ENCODE results near the gene GUCA2A.

GUCA2A gene

DNA sequence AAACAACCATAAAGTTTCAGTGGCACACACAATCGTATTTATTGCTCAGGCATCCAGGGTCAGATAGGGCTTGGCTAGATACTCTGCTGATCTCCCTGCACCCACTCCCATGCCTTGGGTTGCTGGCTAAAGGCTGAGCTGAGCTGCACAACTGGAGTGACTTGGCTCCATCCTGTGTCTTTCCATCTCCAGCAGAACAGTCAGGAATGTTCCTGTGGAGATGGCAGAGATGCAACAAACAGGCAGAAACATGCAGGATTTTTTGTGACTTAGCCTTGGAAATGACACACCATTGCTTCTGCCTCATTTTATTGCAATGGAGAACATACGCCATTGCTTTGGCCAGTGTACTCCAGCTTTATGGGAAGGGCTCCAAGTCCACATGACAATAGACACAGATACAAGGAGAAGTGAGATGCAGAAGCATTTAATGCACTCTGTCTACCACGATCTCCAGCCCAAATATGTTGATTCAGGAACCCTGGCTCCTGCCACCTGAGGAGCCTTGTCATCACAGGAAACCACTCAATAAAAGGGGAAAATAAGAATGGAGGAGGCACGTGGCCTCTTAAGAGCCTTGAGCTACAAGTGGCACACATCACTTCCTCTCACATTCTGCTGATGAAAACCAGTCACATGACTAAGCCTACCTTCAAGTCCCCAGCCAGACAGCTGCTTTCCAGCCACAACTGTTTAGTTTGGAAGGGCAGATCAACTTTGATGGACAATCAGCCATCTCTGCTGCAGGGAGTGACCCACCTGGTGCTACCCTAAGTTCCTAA lies 21.5 kb downstream of the GUCA2A start:
- Histone ChIP-seq H3K27ac (ENCODE audit: low read depth, low read length) (no peak overlapping the region), H3K36me3 (ENCODE audit: control insufficient read depth, insufficient read depth, low read length) (no peaks in the 10 kb centered on the region), H3K4me1 (ENCODE audit: control insufficient read depth, insufficient read depth, low read length) (no peaks in the 10 kb centered on the region), H3K9ac (ENCODE audit: low read depth, low read length) (no peak overlapping the region), H3K27me3 (ENCODE audit: control insufficient read depth, insufficient read depth, low read length) (peaks cover 3% of the 10 kb centered on the region; the same call in 1 of the 2 replicates), H3K4me3 (ENCODE audit: low read depth, low read length) (no peak overlapping the region), H3K9me3 (ENCODE audit: control insufficient read depth, insufficient read depth, low read length) (no peaks in the 10 kb centered on the region)

DNA sequence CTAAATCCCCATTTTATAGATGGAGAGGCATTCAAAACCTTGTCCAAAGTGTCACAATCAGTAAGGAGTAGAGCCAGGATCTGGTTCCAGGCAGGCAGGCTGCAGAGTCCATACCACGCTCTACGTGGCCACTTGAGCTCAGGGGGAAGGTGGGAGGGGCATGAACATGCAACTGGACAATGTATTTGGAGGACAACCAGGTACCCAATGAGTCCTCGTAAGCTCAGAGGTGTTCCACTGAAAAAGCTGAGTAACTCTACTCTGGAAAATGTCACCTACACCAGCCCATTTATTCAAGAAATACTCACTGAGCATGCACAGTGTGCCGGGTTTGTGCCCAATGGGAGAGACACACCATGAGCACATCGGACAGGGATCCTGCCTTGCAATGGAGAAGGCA lies 22.6 kb downstream of the GUCA2A start:
- H3K9me3 ChIP-seq (ENCODE audit: control insufficient read depth, insufficient read depth, low read length), result no peaks in the 10 kb centered on the region
- no peak overlapping the region for H3K4me3 ChIP-seq (ENCODE audit: low read depth, low read length)
- H3K27ac ChIP-seq (ENCODE audit: low read depth, low read length), result no peak overlapping the region
- H3K27me3 ChIP-seq (ENCODE audit: control insufficient read depth, insufficient read depth, low read length), result peaks cover 3% of the 10 kb centered on the region; the same call in 1 of the 2 replicates
- H3K9ac ChIP-seq (ENCODE audit: low read depth, low read length), result no peak overlapping the region
- no peaks in the 10 kb centered on the region for H3K4me1 ChIP-seq (ENCODE audit: control insufficient read depth, insufficient read depth, low read length)
- no peaks in the 10 kb centered on the region for H3K36me3 ChIP-seq (ENCODE audit: control insufficient read depth, insufficient read depth, low read length)

DNA sequence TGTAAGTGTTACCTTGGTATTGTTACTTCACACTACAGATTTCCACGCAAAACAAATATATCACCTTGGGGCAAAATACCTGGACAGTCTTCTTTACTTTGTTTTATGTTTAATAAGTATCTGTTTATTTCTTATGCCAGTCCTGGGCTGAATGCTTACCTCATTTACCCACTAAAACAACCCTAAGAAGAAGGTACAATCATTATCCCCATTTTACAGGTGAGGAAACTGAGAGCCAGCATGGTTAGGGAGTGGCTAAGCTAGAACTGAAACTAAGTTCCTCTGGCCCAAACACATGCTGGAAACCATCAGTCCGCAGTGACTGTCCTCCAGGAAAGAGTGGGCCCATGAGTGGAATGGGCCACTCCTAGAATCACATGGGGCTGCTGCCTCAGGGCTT lies 24.4 kb downstream of the GUCA2A start:
- Histone ChIP-seq H3K9me3 (ENCODE audit: control insufficient read depth, insufficient read depth, low read length) (no peaks in the 10 kb centered on the region), H3K4me3 (ENCODE audit: low read depth, low read length) (no peak overlapping the region), H3K36me3 (ENCODE audit: control insufficient read depth, insufficient read depth, low read length) (no peaks in the 10 kb centered on the region), H3K4me1 (ENCODE audit: control insufficient read depth, insufficient read depth, low read length) (no peaks in the 10 kb centered on the region), H3K27ac (ENCODE audit: low read depth, low read length) (no peak overlapping the region), H3K27me3 (ENCODE audit: control insufficient read depth, insufficient read depth, low read length) (no peaks in the 10 kb centered on the region), H3K9ac (ENCODE audit: low read depth, low read length) (no peak overlapping the region)

DNA sequence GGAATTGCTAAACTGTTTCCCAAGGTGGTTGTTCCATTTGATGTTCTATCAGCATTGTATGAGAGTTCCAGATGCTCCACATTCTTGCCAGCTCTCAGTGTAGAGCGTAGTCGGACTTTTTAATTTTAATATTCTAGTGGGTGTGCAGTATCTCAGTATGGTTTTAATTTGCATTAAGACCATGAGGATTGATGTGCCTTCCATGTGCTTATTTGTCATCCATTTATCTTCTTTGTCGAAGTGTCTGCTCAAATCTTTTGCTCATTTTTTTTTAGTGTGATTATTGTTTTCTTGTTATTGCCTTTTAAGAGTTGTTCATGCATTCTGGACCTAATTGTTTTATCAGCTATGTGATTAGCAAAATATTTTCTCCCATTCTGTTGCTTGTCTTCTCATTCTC lies 25.1 kb downstream of the GUCA2A start:
- Histone ChIP-seq H3K4me3 (ENCODE audit: low read depth, low read length) (no peak overlapping the region), H3K9ac (ENCODE audit: low read depth, low read length) (no peak overlapping the region), H3K27ac (ENCODE audit: low read depth, low read length) (no peak overlapping the region), H3K27me3 (ENCODE audit: control insufficient read depth, insufficient read depth, low read length) (no peaks in the 10 kb centered on the region), H3K36me3 (ENCODE audit: control insufficient read depth, insufficient read depth, low read length) (no peaks in the 10 kb centered on the region), H3K9me3 (ENCODE audit: control insufficient read depth, insufficient read depth, low read length) (no peaks in the 10 kb centered on the region), H3K4me1 (ENCODE audit: control insufficient read depth, insufficient read depth, low read length) (no peaks in the 10 kb centered on the region)

DNA sequence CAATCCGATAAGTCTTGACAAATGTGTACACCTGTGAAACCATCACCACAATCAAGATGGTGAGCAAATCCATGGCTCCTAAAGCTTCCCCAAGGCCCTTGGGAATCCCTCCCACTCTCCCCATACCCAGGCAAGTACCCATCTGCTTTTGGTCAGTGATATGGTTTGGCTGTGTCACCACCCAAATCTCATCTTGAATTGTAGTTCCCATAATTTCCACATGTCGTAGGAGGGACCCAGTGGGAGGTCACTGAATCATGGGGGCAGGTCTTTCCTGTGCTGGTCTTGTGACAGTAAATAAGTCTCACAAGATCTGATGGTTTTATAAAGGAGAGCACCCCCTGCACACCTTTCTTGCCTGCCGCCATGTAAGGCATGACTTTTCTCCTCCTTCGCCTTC lies 26.0 kb downstream of the GUCA2A start:
- Histone ChIP-seq H3K27me3 (ENCODE audit: control insufficient read depth, insufficient read depth, low read length) (no peaks in the 10 kb centered on the region), H3K27ac (ENCODE audit: low read depth, low read length) (no peak overlapping the region), H3K4me1 (ENCODE audit: control insufficient read depth, insufficient read depth, low read length) (no peaks in the 10 kb centered on the region)

DNA sequence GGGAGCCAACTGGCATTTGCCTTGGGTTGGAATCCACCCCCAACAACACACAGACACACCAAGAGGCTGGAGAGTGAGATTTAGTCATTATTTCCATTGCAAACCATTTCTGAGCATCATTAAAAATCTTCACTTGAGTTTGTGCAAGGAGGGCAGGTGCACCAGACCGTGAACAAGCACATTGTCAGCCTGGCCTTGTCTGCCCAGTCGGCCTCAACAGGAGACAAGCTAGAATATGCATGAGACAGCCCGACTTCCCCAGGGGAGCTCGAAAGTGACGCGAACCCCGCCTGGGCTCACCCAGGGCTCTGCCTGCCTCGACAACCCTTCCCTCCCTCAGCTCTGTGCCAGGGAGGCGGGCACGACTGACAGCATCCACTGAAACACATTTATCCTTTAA lies 26.8 kb downstream of the GUCA2A start:
- H3K9me3 ChIP-seq (ENCODE audit: control insufficient read depth, insufficient read depth, low read length), result no peaks in the 10 kb centered on the region
- no peaks in the 10 kb centered on the region for H3K4me1 ChIP-seq (ENCODE audit: control insufficient read depth, insufficient read depth, low read length)
- H3K27me3 ChIP-seq (ENCODE audit: control insufficient read depth, insufficient read depth, low read length), result no peaks in the 10 kb centered on the region
- no peak overlapping the region for H3K9ac ChIP-seq (ENCODE audit: low read depth, low read length)
- H3K4me3 ChIP-seq (ENCODE audit: low read depth, low read length), result no peak overlapping the region
- no peak overlapping the region for H3K27ac ChIP-seq (ENCODE audit: low read depth, low read length)
- no peaks in the 10 kb centered on the region for H3K36me3 ChIP-seq (ENCODE audit: control insufficient read depth, insufficient read depth, low read length)

More for the DNA sequence above, 26.0 kb downstream of the GUCA2A start:
- Histone ChIP-seq H3K36me3 (ENCODE audit: control insufficient read depth, insufficient read depth, low read length) (no peaks in the 10 kb centered on the region), H3K9ac (ENCODE audit: low read depth, low read length) (no peak overlapping the region), H3K4me3 (ENCODE audit: low read depth, low read length) (no peak overlapping the region), H3K9me3 (ENCODE audit: control insufficient read depth, insufficient read depth, low read length) (no peaks in the 10 kb centered on the region)

DNA sequence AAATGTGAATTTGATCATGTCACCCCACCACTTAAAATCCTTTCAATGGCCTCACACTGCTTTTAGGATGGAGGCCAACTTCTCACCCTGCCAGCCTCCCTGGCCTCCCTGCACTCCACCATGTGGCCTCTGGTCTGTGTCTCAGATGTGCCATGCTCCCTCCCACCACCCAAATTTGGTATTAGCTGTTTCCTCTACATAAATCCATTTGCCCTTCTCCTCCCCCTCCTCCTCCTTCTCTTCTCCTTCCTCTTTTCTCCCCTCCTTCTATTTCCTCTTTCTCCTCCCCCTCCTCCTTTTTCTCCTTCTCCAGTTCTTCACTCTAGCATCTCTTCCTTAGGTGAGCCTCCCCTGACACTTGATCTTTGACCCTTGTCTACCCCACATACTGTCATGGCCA lies 28.1 kb downstream of the GUCA2A start:
- Histone ChIP-seq H3K27me3 (ENCODE audit: control insufficient read depth, insufficient read depth, low read length) (no peaks in the 10 kb centered on the region), H3K36me3 (ENCODE audit: control insufficient read depth, insufficient read depth, low read length) (no peaks in the 10 kb centered on the region), H3K9ac (ENCODE audit: low read depth, low read length) (no peak overlapping the region), H3K4me3 (ENCODE audit: low read depth, low read length) (no peak overlapping the region), H3K4me1 (ENCODE audit: control insufficient read depth, insufficient read depth, low read length) (no peaks in the 10 kb centered on the region), H3K27ac (ENCODE audit: low read depth, low read length) (no peak overlapping the region), H3K9me3 (ENCODE audit: control insufficient read depth, insufficient read depth, low read length) (no peaks in the 10 kb centered on the region)

DNA sequence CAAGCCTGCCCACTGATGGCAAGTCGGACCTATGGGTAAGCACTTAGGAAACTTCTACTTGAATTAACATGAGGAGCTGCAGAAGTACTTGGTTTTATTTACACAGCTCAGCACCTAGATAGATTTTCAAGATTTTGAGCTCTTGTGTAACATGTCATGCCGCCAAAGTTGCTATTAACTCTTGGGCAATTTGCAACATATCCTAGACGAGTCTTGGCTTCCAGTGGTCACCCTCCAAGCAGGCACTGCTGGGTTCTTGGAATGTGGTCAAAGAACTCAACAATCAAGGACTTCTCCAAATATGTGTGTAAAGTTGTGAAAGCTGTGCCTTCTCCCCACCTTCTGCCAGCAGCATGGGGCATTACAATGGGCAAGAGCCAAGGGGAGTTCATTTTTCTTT lies 29.1 kb downstream of the GUCA2A start:
- H3K36me3 ChIP-seq (ENCODE audit: control insufficient read depth, insufficient read depth, low read length), result no peaks in the 10 kb centered on the region
- no peaks in the 10 kb centered on the region for H3K27me3 ChIP-seq (ENCODE audit: control insufficient read depth, insufficient read depth, low read length)
- H3K9ac ChIP-seq (ENCODE audit: low read depth, low read length), result no peak overlapping the region
- no peak overlapping the region for H3K27ac ChIP-seq (ENCODE audit: low read depth, low read length)
- H3K9me3 ChIP-seq (ENCODE audit: control insufficient read depth, insufficient read depth, low read length), result no peaks in the 10 kb centered on the region
- H3K4me3 ChIP-seq (ENCODE audit: low read depth, low read length), result no peak overlapping the region
- no peaks in the 10 kb centered on the region for H3K4me1 ChIP-seq (ENCODE audit: control insufficient read depth, insufficient read depth, low read length)

DNA sequence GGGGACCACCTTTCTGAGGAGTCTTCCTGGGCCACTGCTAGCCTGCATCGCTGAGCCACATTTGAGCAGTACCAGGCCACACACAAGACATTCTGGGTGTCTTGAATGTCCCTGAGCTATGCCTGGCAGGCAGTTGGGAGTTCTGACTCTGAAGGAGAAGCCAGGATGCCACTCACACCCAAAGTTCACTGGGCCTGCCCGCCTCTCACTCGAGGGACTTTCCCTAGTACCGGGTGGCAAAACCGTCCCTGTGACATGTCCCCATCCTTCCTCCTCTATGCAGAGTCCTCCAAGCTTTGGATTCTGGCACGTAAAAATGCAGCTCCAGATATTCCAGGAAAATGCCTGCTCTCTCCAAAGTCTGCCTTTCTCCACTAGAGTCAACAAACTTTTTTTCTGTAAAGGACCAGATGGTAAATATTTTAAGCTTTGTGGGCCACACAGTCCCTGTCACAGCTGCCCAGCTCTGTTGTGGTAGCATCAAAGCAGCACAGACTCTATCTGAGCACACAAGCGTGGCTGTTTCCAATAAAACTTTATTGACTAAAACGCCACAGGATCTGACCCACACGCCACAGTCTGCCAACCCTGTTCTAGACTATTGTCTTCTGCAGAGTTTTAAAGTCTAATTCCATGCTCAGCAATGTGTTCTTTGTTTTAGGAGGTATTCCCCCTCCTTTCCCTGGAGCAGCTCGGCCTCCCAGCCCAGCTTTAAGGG lies 30.6 kb downstream of the GUCA2A start:
- H3K27ac ChIP-seq (ENCODE audit: low read depth, low read length), result no peak overlapping the region
- H3K4me1 ChIP-seq (ENCODE audit: control insufficient read depth, insufficient read depth, low read length), result no peaks in the 10 kb centered on the region
- H3K9ac ChIP-seq (ENCODE audit: low read depth, low read length), result no peak overlapping the region
- H3K36me3 ChIP-seq (ENCODE audit: control insufficient read depth, insufficient read depth, low read length), result no peaks in the 10 kb centered on the region
- no peaks in the 10 kb centered on the region for H3K27me3 ChIP-seq (ENCODE audit: control insufficient read depth, insufficient read depth, low read length)
- no peaks in the 10 kb centered on the region for H3K9me3 ChIP-seq (ENCODE audit: control insufficient read depth, insufficient read depth, low read length)
- H3K4me3 ChIP-seq (ENCODE audit: low read depth, low read length), result no peak overlapping the region

DNA sequence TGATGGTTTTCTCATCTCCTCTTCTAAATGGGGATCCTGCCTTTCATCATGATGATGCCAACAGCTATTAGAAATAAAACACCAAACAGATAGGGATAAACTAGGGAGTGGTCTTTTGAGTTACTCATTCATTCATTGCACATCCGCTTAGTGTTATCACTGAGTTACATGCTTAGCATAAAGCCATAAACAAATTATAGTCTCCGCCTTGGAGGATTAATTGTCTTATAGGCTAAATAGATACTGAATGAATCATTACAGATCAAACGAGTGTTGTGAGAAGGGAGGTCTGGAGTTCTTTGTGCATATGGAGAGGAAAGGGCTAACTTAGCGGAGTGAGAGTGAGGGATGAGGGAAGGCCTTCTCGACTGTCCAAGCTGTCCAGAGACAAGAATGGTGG lies 31.2 kb downstream of the GUCA2A start:
- Histone ChIP-seq H3K9me3 (ENCODE audit: control insufficient read depth, insufficient read depth, low read length) (no peaks in the 10 kb centered on the region), H3K4me3 (ENCODE audit: low read depth, low read length) (no peak overlapping the region), H3K27me3 (ENCODE audit: control insufficient read depth, insufficient read depth, low read length) (no peaks in the 10 kb centered on the region), H3K36me3 (ENCODE audit: control insufficient read depth, insufficient read depth, low read length) (no peaks in the 10 kb centered on the region), H3K27ac (ENCODE audit: low read depth, low read length) (no peak overlapping the region), H3K4me1 (ENCODE audit: control insufficient read depth, insufficient read depth, low read length) (no peaks in the 10 kb centered on the region), H3K9ac (ENCODE audit: low read depth, low read length) (no peak overlapping the region)

DNA sequence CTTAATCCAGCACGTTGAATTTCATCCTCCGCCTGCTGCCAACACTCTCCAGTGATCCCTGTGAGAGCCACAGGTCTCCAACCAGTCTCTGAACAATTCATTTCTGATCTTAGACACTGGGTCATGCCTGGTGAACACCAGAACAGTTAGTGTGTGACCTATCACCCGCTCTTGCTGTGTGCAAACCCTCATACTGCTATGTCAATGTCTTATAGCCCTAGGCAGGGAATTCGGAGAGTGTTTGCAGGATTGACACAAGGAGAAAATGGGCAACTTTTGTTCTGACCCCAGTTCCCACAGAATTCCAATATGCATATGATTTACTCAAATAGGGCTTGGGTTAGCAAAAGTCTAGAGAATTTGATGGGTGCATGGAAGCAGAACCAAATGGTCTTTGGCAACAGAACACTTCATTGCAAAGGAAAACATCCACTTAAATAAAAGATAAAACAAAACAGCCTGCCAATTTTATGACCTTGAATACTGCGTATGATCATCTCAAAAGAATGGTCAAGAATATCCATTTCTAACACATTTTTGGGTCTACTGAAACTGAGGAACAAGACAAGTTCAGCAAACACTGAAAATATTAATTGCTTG lies 34.4 kb downstream of the GUCA2A start:
- Histone ChIP-seq H3K9me3 (ENCODE audit: control insufficient read depth, insufficient read depth, low read length) (no peaks in the 10 kb centered on the region), H3K4me1 (ENCODE audit: control insufficient read depth, insufficient read depth, low read length) (no peaks in the 10 kb centered on the region), H3K36me3 (ENCODE audit: control insufficient read depth, insufficient read depth, low read length) (no peaks in the 10 kb centered on the region), H3K9ac (ENCODE audit: low read depth, low read length) (no peak overlapping the region), H3K27ac (ENCODE audit: low read depth, low read length) (no peak overlapping the region), H3K27me3 (ENCODE audit: control insufficient read depth, insufficient read depth, low read length) (no peaks in the 10 kb centered on the region), H3K4me3 (ENCODE audit: low read depth, low read length) (no peak overlapping the region)
